ENCODE results near the gene TPST1.

TPST1 gene

DNA sequence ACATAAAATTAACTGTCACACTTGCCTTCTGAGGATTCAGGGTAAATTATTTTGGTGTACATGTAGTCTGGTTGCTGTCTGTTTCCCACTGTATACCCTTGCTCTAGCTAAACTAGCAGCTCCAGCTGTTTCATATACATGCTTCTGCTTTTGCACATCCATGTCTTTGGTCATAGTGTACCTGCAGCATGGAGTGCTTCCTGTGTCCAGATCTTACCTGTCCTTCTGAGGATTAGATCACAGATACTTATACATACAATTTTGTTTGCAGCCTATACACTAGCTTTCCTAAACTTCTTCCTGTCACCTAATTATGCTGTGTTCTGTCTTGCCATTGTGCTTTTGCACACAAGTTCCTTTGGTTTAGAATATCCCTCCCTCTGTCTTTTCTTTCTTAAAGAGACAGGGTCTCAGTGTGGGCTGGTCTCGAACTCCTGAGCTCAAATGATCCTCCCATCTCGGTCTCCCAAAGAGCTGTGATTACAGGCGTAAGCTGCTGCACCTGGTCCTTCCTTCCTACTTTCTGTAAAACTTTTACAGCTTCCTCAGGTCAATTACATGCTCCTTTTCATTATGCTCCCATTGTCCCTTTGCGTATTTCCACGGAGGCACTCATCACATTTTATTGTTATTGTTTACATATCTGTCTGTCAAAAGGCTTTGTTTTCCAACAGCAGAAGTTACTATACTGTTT, 33.8 kb downstream of the TPST1 start:
- no peak for DNase-seq (ENCODE audit: low spot score)

DNA sequence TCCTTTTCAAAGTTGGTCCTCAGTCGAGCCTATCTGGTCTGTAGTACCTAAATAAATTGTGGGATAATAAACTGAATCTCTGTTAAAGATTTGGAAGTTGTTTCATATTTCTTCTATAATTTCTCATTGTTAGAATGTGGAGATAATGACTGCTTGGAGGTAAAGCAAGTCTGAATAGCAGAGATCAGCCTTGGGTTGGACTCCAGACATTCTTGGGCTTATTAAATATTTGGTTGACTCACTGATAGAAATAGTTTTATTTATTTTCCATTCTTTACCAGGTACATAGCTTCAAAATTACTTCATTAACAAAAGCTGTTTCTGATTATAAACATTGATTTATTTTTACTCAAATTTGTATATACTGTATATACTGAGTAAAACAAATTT, 34.3 kb downstream of the TPST1 start:
- no peak for DNase-seq (ENCODE audit: low spot score)

DNA sequence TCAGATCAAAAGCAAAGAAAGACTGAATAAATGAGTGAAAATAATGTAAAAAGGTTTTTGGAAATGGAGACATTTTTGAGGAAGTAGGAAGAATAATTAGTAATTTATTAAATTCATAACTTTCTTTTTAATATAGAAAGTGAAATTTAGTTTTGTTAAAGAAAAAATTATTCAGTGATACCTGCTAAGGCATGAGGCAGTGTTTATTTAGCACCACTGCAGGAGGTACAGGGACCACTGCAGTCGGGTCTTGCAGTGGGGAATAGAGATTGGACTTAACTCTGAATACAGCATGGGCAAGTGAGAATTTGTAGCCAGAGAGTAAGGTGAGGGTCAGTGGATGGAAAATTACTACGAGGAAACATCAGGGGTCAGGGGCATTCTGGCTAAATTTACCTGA, 39.9 kb downstream of the TPST1 start:
- DNase-seq (ENCODE audit: low spot score) = no peak

DNA sequence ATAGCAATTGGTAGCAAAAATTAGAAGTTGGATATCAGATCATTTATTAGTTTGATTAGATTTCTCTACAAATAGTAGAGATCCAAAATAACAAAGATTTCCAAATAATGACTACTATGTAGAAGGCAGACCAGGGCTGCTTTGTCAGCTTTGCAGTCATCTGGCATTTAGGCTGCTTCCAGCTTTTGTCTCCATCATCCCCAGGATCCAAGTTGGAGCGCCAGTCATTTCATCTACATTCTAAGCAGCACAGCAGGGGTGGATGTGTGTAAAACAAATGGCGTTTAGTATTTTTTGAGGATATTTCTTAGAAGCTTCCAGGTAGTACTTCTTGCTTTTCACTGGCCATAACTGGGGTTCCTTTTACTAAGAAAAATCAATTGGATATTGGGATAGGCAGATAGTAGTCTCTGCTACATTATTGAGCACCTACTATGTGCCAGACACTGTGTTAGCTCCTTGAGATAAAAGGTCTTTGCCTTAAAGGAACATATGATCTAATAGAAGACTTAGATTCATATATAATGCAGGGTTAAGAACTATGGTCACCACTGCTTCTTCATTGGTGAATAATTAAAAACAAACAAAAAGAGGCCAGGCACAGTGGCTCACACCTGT, 41.5 kb downstream of the TPST1 start:
- no peak for DNase-seq (ENCODE audit: low spot score)

DNA sequence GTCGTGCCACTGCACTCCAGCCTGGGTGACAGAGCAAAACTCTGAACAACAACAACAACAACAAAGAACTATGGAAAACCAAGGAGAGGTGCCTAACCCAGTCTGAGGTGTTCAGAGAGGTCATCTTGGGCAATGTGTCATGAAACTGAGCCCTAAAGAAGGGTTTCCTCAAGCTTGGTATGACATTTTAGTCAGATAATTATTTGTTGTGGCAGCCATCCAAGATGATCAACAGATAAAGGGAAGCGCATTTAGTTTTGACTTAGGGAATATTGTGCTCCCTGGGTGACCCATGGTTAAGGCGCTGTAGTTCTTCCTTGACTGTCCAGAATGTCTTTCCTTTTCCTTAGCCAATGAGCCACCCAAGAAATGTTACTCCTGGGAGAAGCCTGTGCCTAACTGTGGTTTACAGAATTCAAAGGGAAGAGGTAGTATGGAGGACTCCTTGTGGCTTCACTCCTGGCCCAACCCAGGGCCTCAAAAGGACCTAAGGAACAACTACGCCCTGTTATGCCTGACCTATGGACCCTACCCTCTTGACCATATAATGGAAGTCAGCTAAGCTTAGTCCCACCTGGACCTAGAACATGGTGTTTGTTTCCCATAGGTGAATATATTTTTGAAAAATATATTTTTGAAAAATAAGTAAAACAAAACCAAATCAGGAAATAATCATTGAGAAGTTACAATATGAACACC, 42.4 kb downstream of the TPST1 start:
- DNase-seq (ENCODE audit: low spot score) = no peak

DNA sequence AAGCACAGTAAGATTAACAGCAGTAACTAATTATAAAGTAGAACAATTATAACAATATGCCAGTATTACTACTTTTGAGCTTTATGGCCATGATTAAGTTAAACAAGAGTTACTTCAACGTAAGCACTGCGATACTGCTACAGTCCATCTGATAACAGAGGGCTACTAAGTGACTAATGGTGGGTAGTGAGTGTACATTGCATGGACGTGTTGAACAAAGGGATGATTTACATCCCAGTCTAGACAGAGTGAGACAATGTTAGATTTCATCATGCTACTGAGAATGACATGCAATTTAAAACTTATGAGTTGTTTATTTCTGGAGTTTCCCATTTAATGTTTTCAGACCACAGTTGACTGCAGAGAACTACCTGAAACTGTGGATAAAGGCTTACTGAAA, 45.6 kb downstream of the TPST1 start:
- no peak for DNase-seq (ENCODE audit: low spot score)

DNA sequence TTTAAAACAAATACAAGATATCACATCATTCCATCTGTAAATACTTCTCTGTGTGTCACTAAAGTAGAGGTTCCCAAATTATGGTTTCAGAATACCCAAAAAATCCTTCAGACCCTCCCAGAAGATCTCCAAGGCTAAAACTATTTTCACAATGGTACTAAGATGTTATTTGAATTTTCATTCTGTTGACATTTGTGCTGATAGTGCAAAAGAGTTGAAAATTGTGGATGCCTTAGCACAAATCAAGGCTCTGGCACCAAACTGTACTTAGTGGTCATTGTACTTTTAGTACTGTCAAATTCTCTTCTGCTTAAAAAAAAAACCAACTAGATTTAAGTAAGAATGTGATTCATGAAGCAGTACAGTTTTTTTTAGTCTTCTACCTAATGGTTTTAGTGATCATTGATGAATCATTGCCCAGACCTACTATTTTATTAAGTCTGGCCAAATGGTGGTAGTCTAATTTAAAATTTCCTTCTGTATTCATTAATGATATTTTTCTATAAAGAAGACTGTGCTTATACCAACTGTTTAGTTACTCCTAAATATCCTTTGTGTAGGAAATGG, 50.5 kb downstream of the TPST1 start:
- DNase-seq (ENCODE audit: low spot score) = no peak

DNA sequence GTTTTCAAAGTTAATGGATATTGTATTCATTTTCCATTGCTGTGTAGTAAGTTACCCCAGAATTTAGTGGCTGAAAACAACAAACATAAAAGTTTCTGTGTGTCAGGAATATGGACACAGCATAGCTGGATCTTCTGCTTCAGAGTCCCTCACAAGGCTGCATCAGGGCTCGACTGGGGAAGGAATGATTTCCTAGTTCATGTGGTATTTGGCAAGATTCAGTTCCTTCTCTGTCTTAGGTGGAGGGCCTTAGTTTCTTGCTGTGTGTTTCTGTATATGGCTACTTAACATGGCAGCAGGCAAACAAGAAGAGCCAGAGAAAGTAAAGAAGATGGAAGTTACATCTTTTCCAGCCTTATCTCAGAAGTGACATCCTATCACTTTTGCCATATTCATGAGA, 51.1 kb downstream of the TPST1 start:
- no peak for DNase-seq (ENCODE audit: low spot score)

DNA sequence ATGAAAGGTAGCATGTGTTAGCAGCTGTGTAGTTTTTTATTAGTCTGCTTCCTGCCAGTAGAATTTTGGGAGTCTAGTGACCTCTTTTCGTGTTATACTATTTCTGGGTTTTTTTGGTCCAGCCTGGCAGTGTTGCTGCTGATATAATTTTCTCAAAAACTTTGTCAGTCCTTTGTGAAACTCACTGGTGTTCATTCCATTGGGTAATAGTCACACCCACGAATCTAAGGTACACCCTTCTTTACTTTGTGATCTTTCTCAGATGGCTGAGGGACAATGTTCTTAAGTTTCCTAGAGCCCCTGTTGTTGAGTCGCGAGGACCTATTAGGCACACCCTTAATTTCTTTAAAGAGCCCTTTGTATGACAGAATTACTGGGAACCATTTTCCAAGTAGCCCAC, 52.3 kb downstream of the TPST1 start:
- no peak for DNase-seq (ENCODE audit: low spot score)

DNA sequence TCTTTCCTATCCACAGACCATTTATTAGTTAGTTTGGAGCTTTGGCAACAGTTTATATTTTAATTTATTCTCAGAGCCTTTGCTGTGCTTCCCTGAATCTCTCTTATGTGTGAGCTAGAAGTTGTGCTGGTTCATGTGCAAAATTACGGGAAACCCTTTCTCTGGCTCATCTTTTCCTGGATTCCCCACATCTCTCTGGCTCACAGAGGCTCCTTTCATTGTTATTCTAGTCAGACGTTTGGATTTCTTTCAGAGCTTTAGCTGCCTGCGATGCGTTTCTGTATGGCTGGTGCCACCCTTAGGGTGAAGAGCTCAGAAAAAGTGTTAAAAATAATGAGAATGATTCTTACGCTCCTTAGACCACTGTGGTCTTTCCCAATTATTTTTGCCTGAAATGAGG, 53.3 kb downstream of the TPST1 start:
- DNase-seq (ENCODE audit: low spot score) = no peak

DNA sequence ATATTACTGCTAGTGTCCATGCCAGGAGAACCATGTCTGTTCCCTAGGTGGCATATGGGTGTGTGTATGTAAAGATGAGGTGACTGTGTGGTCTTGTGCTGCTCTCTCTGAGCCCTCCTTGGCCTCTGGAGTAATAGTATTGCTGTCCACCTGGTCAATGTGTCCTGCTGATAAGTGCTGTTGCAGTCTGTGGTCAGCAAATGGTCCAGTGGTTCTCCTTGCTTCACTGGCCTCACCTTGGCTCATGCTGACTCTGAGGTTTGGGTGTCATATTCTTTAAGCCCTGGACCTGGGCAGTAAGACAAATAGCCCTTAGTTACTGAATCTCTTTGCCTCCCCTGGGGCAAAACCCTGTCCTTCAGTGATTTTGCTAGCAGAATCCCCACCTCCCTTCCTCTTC, 56.8 kb downstream of the TPST1 start:
- DNase-seq (ENCODE audit: low spot score) = no peak

DNA sequence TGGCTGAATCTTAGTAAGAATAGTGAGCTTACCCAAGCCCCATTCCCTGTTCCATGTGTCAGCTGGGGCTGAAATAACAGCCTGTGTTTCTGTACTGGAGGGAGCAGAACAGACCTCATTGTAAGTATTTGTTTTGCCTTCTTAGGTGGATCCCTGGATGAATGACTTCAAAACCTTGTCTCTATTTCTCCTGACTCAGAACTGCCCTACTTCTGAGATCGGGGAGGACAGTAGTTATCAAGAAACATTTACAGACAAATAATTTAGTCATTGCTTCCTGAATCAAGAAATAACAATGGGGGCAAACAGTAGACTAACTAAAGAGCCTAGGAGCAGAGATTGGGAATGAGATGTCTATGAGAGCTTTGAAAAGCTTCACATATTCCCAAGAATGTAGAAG, 58.8 kb downstream of the TPST1 start:
- no peak for DNase-seq (ENCODE audit: low spot score)

DNA sequence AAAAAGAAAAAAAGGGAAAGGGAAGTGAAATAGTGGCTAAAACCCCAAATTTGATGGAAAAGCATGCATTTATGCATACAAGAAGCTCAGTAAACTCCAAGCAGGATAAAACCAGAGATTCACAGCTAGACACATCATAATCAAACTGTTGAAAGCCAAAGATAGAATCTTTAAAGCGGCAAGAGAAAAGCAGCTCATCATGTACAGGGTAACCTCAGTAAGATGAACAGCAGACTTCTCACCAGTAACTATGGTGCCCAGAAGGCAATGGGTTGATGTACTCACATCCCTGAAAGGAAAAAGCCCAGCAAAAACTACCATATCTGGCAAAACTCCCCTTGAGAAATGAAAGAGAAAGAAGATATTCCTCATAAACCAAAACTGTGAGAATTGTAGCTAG, 60.4 kb downstream of the TPST1 start:
- DNase-seq (ENCODE audit: low spot score) = no peak

DNA sequence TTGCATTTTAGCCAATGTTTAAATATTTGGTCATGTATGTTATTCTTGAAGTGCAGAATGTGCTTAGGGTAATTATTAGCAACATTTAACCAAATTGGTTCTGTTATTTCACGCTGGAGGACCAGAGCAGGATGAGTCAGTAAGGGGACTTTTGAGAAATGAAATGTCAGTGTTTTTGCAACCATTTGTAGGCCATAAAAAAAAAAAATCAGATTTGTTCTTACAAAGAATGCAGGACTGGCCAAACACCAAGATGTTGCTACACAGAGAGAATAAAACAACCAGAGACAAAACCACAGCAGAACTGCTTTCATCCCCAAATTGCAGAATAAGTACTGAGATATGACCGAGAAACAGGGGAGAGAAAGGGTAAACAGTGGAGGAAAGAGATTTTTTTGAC, 62.1 kb downstream of the TPST1 start:
- no peak for DNase-seq (ENCODE audit: low spot score)

DNA sequence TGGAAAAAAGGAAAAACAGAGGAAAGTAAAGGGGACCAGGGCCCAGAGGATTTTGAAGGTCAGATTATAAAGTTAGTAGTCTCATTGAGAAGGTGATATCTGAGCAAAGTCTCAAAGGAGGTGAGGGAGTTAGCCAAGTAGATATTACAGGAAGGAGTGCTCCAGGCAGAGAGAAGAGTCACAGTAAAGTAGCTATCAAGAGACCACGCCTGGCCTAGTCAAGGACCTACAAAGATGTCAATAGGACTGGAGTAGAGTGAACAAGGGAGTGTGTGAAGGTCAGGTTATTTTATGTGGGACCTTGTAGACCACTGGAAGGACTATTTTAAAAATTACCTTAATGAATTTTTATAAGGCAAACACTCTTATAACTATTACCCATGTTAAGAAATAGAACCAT, 64.8 kb downstream of the TPST1 start:
- no peak for DNase-seq (ENCODE audit: low spot score)

DNA sequence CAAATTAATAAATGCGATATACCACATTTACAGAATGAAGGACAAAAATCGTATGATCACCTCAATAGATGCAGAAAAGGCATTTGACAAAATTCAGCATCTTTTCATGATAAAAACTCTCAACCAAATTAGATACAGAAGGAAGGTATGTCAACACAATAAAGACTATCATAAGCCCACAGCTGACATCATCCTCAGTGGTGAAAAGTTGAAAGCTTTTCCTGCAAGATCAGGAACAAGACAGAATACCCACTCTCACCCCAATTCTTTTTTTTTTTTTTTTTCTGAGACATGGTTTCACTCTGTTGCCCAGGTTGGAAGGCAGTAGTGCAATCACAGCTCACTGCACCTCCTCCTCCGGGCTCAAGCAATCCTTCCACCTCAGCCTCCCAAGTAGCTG, 67.2 kb downstream of the TPST1 start:
- no peak for DNase-seq (ENCODE audit: low spot score)

DNA sequence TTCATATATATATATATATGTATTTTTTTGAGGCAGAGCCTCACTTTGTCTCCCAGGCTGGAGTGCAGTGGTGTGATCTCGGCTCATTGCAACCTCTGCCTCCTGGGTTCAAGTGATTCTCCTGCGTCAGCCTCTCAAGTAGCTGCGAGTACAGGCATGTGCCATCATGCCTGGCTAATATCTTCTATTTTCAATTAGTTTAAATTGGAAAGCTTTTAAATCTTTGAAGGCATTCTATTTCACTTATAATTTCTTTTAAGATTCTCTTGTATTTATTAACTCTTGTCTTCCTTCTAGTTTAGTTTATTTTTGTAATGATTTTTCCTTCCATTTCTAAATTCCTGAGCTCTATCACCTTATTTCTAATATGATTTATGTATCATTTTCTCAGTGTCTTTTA, 71.2 kb downstream of the TPST1 start:
- DNase-seq (ENCODE audit: low spot score) = no peak

DNA sequence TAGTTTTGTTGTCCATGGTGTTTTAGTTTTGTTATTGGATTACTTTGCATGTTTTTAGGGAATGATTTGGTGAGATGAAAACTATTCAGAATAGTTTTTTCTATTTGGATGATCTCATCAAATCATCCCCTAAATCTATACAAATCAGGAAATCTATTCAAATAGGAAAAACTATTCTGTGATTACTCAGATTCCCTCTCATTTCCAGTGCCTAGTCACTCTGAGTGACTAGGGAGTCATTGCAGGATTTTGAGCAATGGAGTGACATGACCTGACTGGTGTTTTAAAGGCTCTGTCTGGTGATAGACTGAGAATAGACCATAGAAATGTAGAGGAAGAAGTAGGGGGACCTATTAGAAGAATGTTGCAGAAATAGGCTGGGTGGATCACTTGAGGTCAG, 72.4 kb downstream of the TPST1 start:
- DNase-seq (ENCODE audit: low spot score) = no peak

DNA sequence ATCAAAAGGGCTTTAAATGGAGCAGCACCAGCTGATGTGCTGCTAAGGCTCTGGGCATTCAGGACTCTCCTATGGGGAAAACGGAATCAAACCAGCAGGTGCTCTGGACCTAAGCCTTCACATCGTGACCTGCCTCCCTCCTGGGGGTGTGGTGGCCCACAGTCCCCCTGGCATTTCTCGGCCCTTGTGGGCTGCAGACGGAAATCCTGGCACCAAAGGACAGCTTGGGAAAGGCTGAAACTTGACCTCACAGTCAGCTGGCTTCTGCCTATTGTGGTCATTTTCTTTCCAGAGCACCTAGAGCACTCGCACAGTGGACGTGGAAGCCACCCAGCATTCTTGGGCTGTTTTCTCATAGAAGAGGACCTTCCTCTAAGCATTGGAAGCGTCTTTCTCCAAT, 74.8 kb downstream of the TPST1 start:
- DNase-seq (ENCODE audit: low spot score) = no peak

DNA sequence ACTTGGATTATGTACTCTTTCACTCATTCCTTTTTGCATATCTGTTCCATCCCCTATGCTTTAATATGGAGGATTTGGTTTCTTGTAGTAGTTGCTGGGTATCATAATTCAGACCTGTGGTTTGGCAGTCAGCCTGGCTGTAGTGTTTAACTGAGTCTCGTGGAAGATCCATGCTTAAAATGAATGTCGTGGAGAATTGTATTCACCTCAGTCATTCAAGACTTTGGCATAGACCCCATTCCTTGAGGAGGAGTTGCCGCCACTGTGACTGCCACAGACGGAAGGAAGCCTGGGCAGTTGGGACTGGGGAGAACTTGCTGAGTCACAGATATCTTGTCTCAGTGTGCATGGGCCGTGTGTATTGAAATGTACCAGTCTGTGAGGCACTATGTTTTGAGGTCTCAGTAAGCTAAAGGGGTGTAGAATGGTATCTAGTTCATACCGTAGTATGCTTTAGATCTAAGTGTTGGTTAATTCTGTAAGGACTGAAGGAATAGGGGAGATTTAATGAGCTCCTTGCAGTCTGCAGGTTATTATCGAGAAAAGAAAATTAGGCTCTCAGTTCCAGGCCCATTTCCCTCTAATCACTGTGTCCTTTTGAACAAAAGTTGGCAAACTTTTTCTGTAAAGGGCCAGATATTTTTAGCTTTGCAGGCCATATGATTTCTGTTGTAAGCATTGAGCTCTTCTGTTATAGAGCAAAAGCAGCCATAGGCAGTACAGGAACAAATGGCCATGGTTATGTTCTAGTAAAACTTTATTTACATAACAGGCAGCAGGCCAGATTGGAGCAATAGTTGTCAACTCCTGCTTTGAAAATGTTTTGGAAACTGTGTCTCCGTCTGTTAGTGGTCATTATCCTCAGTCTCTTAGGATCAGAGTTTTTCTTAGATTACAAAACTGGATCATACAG, 76.8 kb downstream of the TPST1 start:
- DNase-seq (ENCODE audit: low spot score) = no peak

DNA sequence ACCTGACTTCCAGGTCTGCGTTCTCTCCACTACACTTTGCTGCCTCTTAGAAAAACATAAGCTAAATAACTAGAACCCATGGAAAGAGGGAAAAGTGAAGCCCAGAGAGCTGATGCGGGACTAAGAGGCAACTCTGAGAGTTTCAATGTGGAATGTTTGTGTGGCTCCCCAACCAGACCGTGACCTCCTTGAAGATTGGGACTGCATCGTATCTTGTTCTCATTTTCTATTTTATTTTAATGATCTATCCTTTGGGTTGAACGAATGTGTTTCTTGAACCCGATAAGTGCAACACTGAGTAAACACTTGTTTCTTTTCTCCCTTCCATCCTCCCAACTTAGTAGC, 77.4 kb downstream of the TPST1 start:
- DNase-seq (ENCODE audit: low spot score) = no peak

Data from germinal center (tissue), 1 donor.